Brain microvascular endothelial cell (primary cell): ENCODE results near the gene USH2A.
"Not testable (repeated sequence)": the region's sequence is repeated elsewhere in the genome, so short reads cannot be mapped to it uniquely, and the experiment has no call there.

Experiments
- DNase-seq: peaks from one replicate; pipeline ENCODE4 v3.0.0-alpha.2; 2020
- H3K27ac ChIP-seq: fragments of 250-450 bp; sonication (Bioruptor Pico); 2 replicates; pipeline ENCODE4 v1.5.1; 2020; ENCODE audit warnings: mild to moderate bottlenecking, moderate library complexity
- H3K27me3 ChIP-seq: fragments of 250-450 bp; sonication (Bioruptor Pico); replicated peaks from 2 replicates; pipeline ENCODE4 v1.5.1; 2020; ENCODE audit warnings: mild to moderate bottlenecking
- H3K36me3 ChIP-seq: fragments of 250-450 bp; sonication (Bioruptor Pico); replicated peaks from 2 replicates; pipeline ENCODE4 v1.5.1; 2020; ENCODE audit warnings: mild to moderate bottlenecking
- H3K4me3 ChIP-seq: 2 replicates; pipeline ENCODE4 v1.5.1; 2011; ENCODE audit warnings: low read depth, mild to moderate bottlenecking, control low read depth, low read length, moderate library complexity
- in situ Hi-C: cut with HindIII; loops from 2 replicates; pipeline ENCODE4 v1.10.0; 2017; ENCODE audit warnings: low sequenced_read_pairs, low pct_ligation_motif_present
- TF ChIP-seq, protein P1 (sequence below): IDR thresholded peaks from 2 replicates; pipeline ENCODE4 v1.5.1; 2011; ENCODE audit warnings: low read depth, mild to moderate bottlenecking, moderate library complexity, low read length, control low read depth, inconsistent platforms; ENCODE audit errors: missing control alignments

The USH2A gene

GRCh38 chr1:216032284-216032683 is 391.0 kb downstream of the USH2A start:
- TF ChIP-seq, protein P1, sequence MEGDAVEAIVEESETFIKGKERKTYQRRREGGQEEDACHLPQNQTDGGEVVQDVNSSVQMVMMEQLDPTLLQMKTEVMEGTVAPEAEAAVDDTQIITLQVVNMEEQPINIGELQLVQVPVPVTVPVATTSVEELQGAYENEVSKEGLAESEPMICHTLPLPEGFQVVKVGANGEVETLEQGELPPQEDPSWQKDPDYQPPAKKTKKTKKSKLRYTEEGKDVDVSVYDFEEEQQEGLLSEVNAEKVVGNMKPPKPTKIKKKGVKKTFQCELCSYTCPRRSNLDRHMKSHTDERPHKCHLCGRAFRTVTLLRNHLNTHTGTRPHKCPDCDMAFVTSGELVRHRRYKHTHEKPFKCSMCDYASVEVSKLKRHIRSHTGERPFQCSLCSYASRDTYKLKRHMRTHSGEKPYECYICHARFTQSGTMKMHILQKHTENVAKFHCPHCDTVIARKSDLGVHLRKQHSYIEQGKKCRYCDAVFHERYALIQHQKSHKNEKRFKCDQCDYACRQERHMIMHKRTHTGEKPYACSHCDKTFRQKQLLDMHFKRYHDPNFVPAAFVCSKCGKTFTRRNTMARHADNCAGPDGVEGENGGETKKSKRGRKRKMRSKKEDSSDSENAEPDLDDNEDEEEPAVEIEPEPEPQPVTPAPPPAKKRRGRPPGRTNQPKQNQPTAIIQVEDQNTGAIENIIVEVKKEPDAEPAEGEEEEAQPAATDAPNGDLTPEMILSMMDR, result no peak
- in situ Hi-C loops, result no loop called here

GRCh38 chr1:216028631-216029030 is 394.6 kb downstream of the USH2A start:
- Histone ChIP-seq H3K27me3 (no peaks in the 10 kb centered on the region), H3K4me3 (no peak overlapping the region), H3K36me3 (no peaks in the 10 kb centered on the region), H3K27ac (no peak overlapping the region)
- in situ Hi-C loops, result no loop called here
- DNase-seq, result no peak
- TF ChIP-seq, protein P1, result no peak

More at GRCh38 chr1:216032284-216032683, 391.0 kb downstream of the USH2A start:
- Histone ChIP-seq H3K27me3 (no peaks in the 10 kb centered on the region), H3K36me3 (no peaks in the 10 kb centered on the region), H3K27ac (no peak overlapping the region), H3K4me3 (no peak overlapping the region)
- DNase-seq, result no peak

DNA sequence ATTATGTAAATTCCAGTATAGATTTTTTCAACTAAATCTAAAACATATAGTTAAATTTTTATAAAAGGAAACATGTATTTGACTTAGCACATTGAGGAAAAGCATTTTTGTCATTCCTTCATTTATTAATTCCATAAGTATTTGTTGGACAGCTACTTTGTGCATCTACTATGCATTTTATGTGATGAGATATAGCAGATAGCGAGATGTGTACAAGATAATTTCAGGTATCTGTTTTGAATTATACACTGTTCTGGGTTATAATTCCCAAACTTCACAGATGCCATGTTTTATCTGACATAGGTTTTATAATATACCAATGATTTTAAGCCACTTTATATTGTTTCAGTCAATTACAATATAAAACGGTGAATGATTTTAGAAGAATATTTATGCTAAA is 398.7 kb downstream of the USH2A start:
- no peak overlapping the region for H3K4me3 ChIP-seq
- H3K27ac ChIP-seq, result no peak overlapping the region
- in situ Hi-C loops, result no loop called here
- no peaks in the 10 kb centered on the region for H3K27me3 ChIP-seq
- no peak for DNase-seq
- H3K36me3 ChIP-seq, result no peaks in the 10 kb centered on the region
- TF ChIP-seq, protein P1, result no peak

GRCh38 chr1:216020743-216021345 is 402.4 kb downstream of the USH2A start:
- TF ChIP-seq, protein P1, result no peak
- H3K4me3 ChIP-seq, result no peak overlapping the region
- H3K27ac ChIP-seq, result no peak overlapping the region
- no peaks in the 10 kb centered on the region for H3K27me3 ChIP-seq
- no peaks in the 10 kb centered on the region for H3K36me3 ChIP-seq
- in situ Hi-C loops, result no loop called here
- DNase-seq, result no peak

- in situ Hi-C loops, result no loop called here
- no peak for DNase-seq
- TF ChIP-seq, protein P1, result no peak
- H3K36me3 ChIP-seq, result no peaks in the 10 kb centered on the region
- no peaks in the 10 kb centered on the region for H3K27me3 ChIP-seq
- no peak overlapping the region for H3K4me3 ChIP-seq
- H3K27ac ChIP-seq, result no peak overlapping the region
Measured at GRCh38 chr1:216015116-216015515, 408.1 kb downstream of the USH2A start.

- H3K27me3 ChIP-seq, result no peaks in the 10 kb centered on the region
- in situ Hi-C loops, result no loop called here
- no peak overlapping the region for H3K27ac ChIP-seq
- no peak for DNase-seq
- no peak overlapping the region for H3K4me3 ChIP-seq
- H3K36me3 ChIP-seq, result no peaks in the 10 kb centered on the region
- TF ChIP-seq, protein P1, result no peak
Measured at GRCh38 chr1:216014086-216014485, 409.2 kb downstream of the USH2A start.

GRCh38 chr1:216009456-216009855 is 413.8 kb downstream of the USH2A start:
- H3K4me3 ChIP-seq, H3K27ac ChIP-seq, DNase-seq, H3K27me3 ChIP-seq, H3K36me3 ChIP-seq, in situ Hi-C loops: not testable (repeated sequence)
